HG02840 (cell line): Measurements from ENCODE around the gene PPM1M.

ENCODE experiments used
- ATAC-seq: cut with Tn5 transposase; IDR thresholded peaks from one replicate; pipeline ENCODE4 v1.9.1; 2021; ENCODE audit warnings: mild to moderate bottlenecking, moderate library complexity, moderate number of reproducible peaks; ENCODE audit not compliant: unreplicated experiment, low FRiP score

Gene PPM1M

GRCh38 chr3:52229656-52230055 lies 15.9 kb upstream of the PPM1M start:
- no peak for ATAC-seq

- ATAC-seq: no peak
Measured at GRCh38 chr3:52230461-52230860, 15.1 kb upstream of the PPM1M start.

- no peak for ATAC-seq
Measured at GRCh38 chr3:52230889-52231499, 14.6 kb upstream of the PPM1M start.

- ATAC-seq: no peak
Measured at GRCh38 chr3:52231502-52232278, 13.9 kb upstream of the PPM1M start.

GRCh38 chr3:52232279-52233107 lies 13.1 kb upstream of the PPM1M start:
- no peak for ATAC-seq

- ATAC-seq: no peak
Measured at GRCh38 chr3:52233108-52233591, 12.4 kb upstream of the PPM1M start.

- ATAC-seq: no peak
Measured at GRCh38 chr3:52233968-52234367, 11.6 kb upstream of the PPM1M start.

- ATAC-seq: no peak
Measured at GRCh38 chr3:52234516-52235447, 10.8 kb upstream of the PPM1M start.

- ATAC-seq: no peak
Measured at GRCh38 chr3:52236424-52236886, 9.1 kb upstream of the PPM1M start.

GRCh38 chr3:52237006-52237656 lies 8.4 kb upstream of the PPM1M start:
- ATAC-seq: no peak

GRCh38 chr3:52237657-52238172 lies 7.8 kb upstream of the PPM1M start:
- no peak for ATAC-seq

GRCh38 chr3:52238193-52238760 lies 7.3 kb upstream of the PPM1M start:
- ATAC-seq: peak; percentile 13

- ATAC-seq: peak; percentile 81
Measured at GRCh38 chr3:52238761-52239701, 6.5 kb upstream of the PPM1M start, which contains the start of gene TWF2. Gene TWF2, minus strand, starts transcription at chr3:52239158. Its CDS starts 142 bp downstream, at chr3:52239016.

GRCh38 chr3:52240059-52240885 lies 5.3 kb upstream of the PPM1M start:
- ATAC-seq: no peak

- ATAC-seq: no peak
Measured at GRCh38 chr3:52240886-52241370, 4.6 kb upstream of the PPM1M start.

GRCh38 chr3:52242039-52242438 lies 3.5 kb upstream of the PPM1M start:
- no peak for ATAC-seq
